Neural cell (in vitro differentiated cells): ENCODE data around the gene CCDC80. TPM values are rescaled to one million over a fixed set of nuclear protein-coding genes. Genes with fewer than 3 reads are reported as not detected.

Source experiments
- H2AFZ ChIP-seq: fragments of 200-600, 300-800 bp; sonication (generic), shearing (Covaris generic); 2 replicates; pipeline ENCODE4 v1.6.0; 2014; ENCODE audit warnings: low read depth, mild to moderate bottlenecking, antibody characterized with exemption, low read length, moderate library complexity
- H3F3A ChIP-seq: fragments of 200-600 bp; shearing (Covaris generic); 2 replicates; pipeline ENCODE4 v1.6.1; 2016; ENCODE audit warnings: mild to moderate bottlenecking, moderate library complexity, mixed read lengths, antibody characterized with exemption, low read length; ENCODE audit not compliant: insufficient read depth, poor library complexity, severe bottlenecking
- H3K27ac ChIP-seq: fragments of 200-600, 300-800 bp; sonication (generic), shearing (Covaris generic); 2 replicates; pipeline ENCODE4 v1.5.1; 2014; ENCODE audit warnings: mild to moderate bottlenecking, low read length, moderate library complexity
- H3K27me3 ChIP-seq: fragments of 300-800, 200-600 bp; sonication (generic), shearing (Covaris generic); 2 replicates; pipeline ENCODE4 v1.6.0; 2014; ENCODE audit warnings: mild to moderate bottlenecking, low read depth, low read length, moderate library complexity; ENCODE audit not compliant: insufficient read depth
- H3K36me3 ChIP-seq: fragments of 300-800, 200-600 bp; sonication (generic), shearing (Covaris generic); 2 replicates; pipeline ENCODE4 v1.5.1; 2014; ENCODE audit warnings: mild to moderate bottlenecking, antibody characterized with exemption, low read length, moderate library complexity; ENCODE audit not compliant: insufficient read depth
- H3K4me2 ChIP-seq: fragments of 300-800, 200-600 bp; sonication (generic), shearing (Covaris generic); 2 replicates; pipeline ENCODE4 v1.6.0; 2014; ENCODE audit warnings: mild to moderate bottlenecking, low read length
- H3K4me3 ChIP-seq: fragments of 300-800, 200-600 bp; sonication (generic), shearing (Covaris generic); 2 replicates; pipeline ENCODE4 v1.5.1; 2014; ENCODE audit warnings: mild to moderate bottlenecking, low read length, moderate library complexity
- H3K79me2 ChIP-seq: fragments of 200-600 bp; shearing (Covaris generic); replicated peaks from 2 replicates; pipeline ENCODE4 v1.6.0; 2014; ENCODE audit warnings: mild to moderate bottlenecking, low read length, moderate library complexity; ENCODE audit not compliant: insufficient read depth
- H3K9ac ChIP-seq: fragments of 300-800, 200-600 bp; sonication (generic), shearing (Covaris generic); 2 replicates; pipeline ENCODE4 v1.6.1; 2016; ENCODE audit warnings: mild to moderate bottlenecking, low read length, mixed read lengths
- H3K9me2 ChIP-seq: fragments of 200-600 bp; shearing (Covaris generic); 2 replicates; pipeline ENCODE4 v1.6.1; 2016; ENCODE audit warnings: mild to moderate bottlenecking, low read length, mixed read lengths; ENCODE audit not compliant: insufficient read depth
- H3K9me3 ChIP-seq: fragments of 200-600, 300-800 bp; sonication (generic), shearing (Covaris generic); 2 replicates; pipeline ENCODE4 v1.6.1; 2016; ENCODE audit warnings: mild to moderate bottlenecking, mixed run types, low read length, moderate library complexity, mixed read lengths
- H4K20me1 ChIP-seq: fragments of 200-600 bp; shearing (Covaris generic); 2 replicates; pipeline ENCODE4 v1.6.1; 2016; ENCODE audit warnings: mild to moderate bottlenecking, mixed run types; ENCODE audit not compliant: insufficient read depth
- EP300 ChIP-seq: fragments of 450-650 bp; conservative IDR thresholded peaks from 2 replicates; pipeline ENCODE4 v1.6.1; 2014; ENCODE audit warnings: antibody characterized with exemption, mild to moderate bottlenecking, moderate library complexity; ENCODE audit not compliant: poor library complexity, severe bottlenecking
- EZH2 ChIP-seq: fragments of 200-600, 300-800 bp; shearing (Covaris generic), sonication (generic); IDR thresholded peaks from 2 replicates; pipeline ENCODE4 v1.6.1; 2014; ENCODE audit warnings: antibody characterized with exemption, low read length, borderline replicate concordance, mild to moderate bottlenecking; ENCODE audit not compliant: insufficient read depth, poor library complexity, severe bottlenecking
- MXI1 ChIP-seq: fragments of 450-650 bp; conservative IDR thresholded peaks from 2 replicates; pipeline ENCODE4 v1.6.1; 2014; ENCODE audit warnings: antibody characterized with exemption, mild to moderate bottlenecking; ENCODE audit not compliant: poor library complexity, severe bottlenecking
- POLR2AphosphoS5 ChIP-seq: IDR thresholded peaks from 2 replicates; pipeline ENCODE4 v1.6.1; 2012
- RAD21 ChIP-seq: fragments of 450-650 bp; conservative IDR thresholded peaks from 2 replicates; pipeline ENCODE4 v1.6.1; 2014; ENCODE audit warnings: antibody characterized with exemption, mild to moderate bottlenecking, moderate library complexity
- SMC3 ChIP-seq: fragments of 450-650 bp; conservative IDR thresholded peaks from 2 replicates; pipeline ENCODE4 v1.6.1; 2014; ENCODE audit warnings: antibody characterized with exemption, mild to moderate bottlenecking, moderate library complexity; ENCODE audit not compliant: poor library complexity
- TAF1 ChIP-seq: IDR thresholded peaks from 2 replicates; pipeline ENCODE4 v1.6.1; 2012; ENCODE audit warnings: low read depth
- polyA plus RNA-seq: library from polyadenylated mRNA; depleted of rRNA; stranded (reverse); fragments of >200 nt; gene quantifications from 2 replicates; pipeline ENCODE4 v1.2.3, GENCODE V29; 2014
- TF ChIP-seq, protein P1 (sequence below): IDR thresholded peaks from 2 replicates; pipeline ENCODE4 v1.6.1; 2012; ENCODE audit warnings: borderline replicate concordance
- TF ChIP-seq, protein P2 (sequence below): fragments of 450-650 bp; IDR thresholded peaks from 2 replicates; pipeline ENCODE4 v1.5.1; 2014; ENCODE audit warnings: antibody characterized with exemption, mild to moderate bottlenecking, moderate library complexity; ENCODE audit not compliant: poor library complexity, severe bottlenecking

The CCDC80 gene
- polyA plus RNA-seq, 1 donor from 2014 or later, result 0.14 TPM

DNA sequence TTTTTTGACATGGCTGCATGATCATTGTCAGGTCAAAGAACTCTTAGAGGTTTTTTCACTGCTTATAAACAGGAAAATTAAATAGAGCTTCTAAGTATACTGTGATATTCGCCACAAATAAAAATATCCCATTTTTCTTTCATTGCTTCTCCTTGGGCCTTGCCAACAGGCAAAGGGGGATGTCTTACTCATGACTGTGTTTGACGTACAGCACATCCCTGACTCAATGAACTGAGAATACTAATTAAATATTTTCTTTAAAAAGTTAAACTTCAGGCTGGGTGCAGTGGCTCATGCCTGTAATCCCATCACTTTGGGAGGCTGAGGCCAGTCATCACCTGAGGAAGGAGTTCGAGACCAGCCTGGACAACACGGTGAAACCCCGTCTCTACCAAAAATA, 41.4 kb upstream of the CCDC80 start:
- H4K20me1 ChIP-seq, result no peaks in the 10 kb centered on the region
- H3K79me2 ChIP-seq, result no peaks in the 10 kb centered on the region
- no peak overlapping the region for H2AFZ ChIP-seq
- no peaks in the 10 kb centered on the region for H3F3A ChIP-seq
- no peaks in the 10 kb centered on the region for H3K27me3 ChIP-seq
- no peak for TF ChIP-seq RAD21
- TF ChIP-seq MXI1, result no peak
- TF ChIP-seq POLR2AphosphoS5, result no peak
- TF ChIP-seq, protein P1, sequence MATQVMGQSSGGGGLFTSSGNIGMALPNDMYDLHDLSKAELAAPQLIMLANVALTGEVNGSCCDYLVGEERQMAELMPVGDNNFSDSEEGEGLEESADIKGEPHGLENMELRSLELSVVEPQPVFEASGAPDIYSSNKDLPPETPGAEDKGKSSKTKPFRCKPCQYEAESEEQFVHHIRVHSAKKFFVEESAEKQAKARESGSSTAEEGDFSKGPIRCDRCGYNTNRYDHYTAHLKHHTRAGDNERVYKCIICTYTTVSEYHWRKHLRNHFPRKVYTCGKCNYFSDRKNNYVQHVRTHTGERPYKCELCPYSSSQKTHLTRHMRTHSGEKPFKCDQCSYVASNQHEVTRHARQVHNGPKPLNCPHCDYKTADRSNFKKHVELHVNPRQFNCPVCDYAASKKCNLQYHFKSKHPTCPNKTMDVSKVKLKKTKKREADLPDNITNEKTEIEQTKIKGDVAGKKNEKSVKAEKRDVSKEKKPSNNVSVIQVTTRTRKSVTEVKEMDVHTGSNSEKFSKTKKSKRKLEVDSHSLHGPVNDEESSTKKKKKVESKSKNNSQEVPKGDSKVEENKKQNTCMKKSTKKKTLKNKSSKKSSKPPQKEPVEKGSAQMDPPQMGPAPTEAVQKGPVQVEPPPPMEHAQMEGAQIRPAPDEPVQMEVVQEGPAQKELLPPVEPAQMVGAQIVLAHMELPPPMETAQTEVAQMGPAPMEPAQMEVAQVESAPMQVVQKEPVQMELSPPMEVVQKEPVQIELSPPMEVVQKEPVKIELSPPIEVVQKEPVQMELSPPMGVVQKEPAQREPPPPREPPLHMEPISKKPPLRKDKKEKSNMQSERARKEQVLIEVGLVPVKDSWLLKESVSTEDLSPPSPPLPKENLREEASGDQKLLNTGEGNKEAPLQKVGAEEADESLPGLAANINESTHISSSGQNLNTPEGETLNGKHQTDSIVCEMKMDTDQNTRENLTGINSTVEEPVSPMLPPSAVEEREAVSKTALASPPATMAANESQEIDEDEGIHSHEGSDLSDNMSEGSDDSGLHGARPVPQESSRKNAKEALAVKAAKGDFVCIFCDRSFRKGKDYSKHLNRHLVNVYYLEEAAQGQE, result no peak
- TF ChIP-seq, protein P2, sequence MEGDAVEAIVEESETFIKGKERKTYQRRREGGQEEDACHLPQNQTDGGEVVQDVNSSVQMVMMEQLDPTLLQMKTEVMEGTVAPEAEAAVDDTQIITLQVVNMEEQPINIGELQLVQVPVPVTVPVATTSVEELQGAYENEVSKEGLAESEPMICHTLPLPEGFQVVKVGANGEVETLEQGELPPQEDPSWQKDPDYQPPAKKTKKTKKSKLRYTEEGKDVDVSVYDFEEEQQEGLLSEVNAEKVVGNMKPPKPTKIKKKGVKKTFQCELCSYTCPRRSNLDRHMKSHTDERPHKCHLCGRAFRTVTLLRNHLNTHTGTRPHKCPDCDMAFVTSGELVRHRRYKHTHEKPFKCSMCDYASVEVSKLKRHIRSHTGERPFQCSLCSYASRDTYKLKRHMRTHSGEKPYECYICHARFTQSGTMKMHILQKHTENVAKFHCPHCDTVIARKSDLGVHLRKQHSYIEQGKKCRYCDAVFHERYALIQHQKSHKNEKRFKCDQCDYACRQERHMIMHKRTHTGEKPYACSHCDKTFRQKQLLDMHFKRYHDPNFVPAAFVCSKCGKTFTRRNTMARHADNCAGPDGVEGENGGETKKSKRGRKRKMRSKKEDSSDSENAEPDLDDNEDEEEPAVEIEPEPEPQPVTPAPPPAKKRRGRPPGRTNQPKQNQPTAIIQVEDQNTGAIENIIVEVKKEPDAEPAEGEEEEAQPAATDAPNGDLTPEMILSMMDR, result no peak
- TF ChIP-seq EP300, result no peak
- TF ChIP-seq TAF1, result no peak
- TF ChIP-seq EZH2, result no peak
- no peak for TF ChIP-seq SMC3
- H3K4me3 ChIP-seq, result no peak overlapping the region
- H3K9ac ChIP-seq, result no peak overlapping the region
- H3K27ac ChIP-seq, result no peak overlapping the region
- H3K9me2 ChIP-seq, result no peaks in the 10 kb centered on the region
- H3K9me3 ChIP-seq, result no peaks in the 10 kb centered on the region
- no peak overlapping the region for H3K4me2 ChIP-seq
- no peaks in the 10 kb centered on the region for H3K36me3 ChIP-seq

DNA sequence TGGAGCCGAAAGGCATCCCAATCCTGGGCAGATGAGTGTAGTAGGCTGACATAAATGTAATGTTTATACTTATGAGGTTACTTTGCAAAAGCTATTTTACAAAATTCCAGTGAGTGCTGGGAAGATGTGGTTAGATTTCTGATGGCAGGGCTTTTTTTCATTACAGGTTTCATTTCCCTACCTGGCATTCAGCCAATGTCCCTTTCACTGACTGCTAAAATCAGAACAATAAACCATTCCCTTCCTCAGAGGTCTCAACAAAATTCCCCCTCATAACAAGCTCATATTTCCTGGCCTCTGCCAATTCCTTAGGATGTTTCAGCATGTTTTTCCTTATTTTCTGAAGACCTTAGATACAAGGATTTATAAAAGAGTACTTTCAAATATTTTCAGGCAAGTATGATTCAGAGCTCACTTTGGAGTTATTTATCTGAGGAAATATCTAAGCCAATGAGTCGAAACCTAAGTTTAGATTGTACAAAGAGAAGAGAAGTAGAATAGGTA, 40.9 kb upstream of the CCDC80 start:
- no peak overlapping the region for H2AFZ ChIP-seq
- no peaks in the 10 kb centered on the region for H4K20me1 ChIP-seq
- H3K4me2 ChIP-seq, result no peak overlapping the region
- H3K9me3 ChIP-seq, result no peaks in the 10 kb centered on the region
- H3F3A ChIP-seq, result no peaks in the 10 kb centered on the region
- no peaks in the 10 kb centered on the region for H3K36me3 ChIP-seq
- no peak overlapping the region for H3K4me3 ChIP-seq
- TF ChIP-seq RAD21 (no peak), EP300 (no peak), SMC3 (no peak), EZH2 (no peak), MXI1 (no peak), POLR2AphosphoS5 (no peak), TAF1 (no peak)
- TF ChIP-seq, protein P1, result no peak
- TF ChIP-seq, protein P2, result no peak
- no peaks in the 10 kb centered on the region for H3K79me2 ChIP-seq
- no peaks in the 10 kb centered on the region for H3K27me3 ChIP-seq
- no peaks in the 10 kb centered on the region for H3K9me2 ChIP-seq
- H3K9ac ChIP-seq, result no peak overlapping the region
- no peak overlapping the region for H3K27ac ChIP-seq
